ENCODE results near the gene TNS1.

The TNS1 gene

GRCh38 chr2:217858519-217859491, 144.0 kb downstream of the TNS1 start:
- DNase-seq, result no peak

- DNase-seq, result no peak
Observed at GRCh38 chr2:217857624-217858506, 144.9 kb downstream of the TNS1 start.

DNA sequence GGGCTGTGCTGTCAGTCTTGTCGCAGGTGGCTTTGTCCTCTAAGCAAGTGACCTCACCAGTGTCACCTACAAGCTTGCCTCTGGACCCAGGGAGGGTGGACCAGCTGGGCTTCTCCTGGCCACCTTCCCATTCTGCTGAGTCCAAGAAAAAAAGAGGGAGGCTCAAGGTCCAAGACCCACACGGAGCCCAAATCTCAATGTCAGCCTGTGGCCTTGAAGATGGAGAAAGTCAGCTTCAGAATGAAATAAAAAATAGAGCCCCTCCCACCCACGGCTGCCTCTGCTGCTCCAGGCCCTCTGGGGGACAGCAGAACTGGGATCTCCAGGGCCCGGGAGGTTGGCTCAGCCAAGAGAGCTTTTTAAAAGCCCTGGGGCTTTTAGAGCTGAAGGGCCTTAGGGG, 145.9 kb downstream of the TNS1 start:
- DNase-seq, result no peak

GRCh38 chr2:217856159-217856558, 146.6 kb downstream of the TNS1 start:
- no peak for DNase-seq

DNA sequence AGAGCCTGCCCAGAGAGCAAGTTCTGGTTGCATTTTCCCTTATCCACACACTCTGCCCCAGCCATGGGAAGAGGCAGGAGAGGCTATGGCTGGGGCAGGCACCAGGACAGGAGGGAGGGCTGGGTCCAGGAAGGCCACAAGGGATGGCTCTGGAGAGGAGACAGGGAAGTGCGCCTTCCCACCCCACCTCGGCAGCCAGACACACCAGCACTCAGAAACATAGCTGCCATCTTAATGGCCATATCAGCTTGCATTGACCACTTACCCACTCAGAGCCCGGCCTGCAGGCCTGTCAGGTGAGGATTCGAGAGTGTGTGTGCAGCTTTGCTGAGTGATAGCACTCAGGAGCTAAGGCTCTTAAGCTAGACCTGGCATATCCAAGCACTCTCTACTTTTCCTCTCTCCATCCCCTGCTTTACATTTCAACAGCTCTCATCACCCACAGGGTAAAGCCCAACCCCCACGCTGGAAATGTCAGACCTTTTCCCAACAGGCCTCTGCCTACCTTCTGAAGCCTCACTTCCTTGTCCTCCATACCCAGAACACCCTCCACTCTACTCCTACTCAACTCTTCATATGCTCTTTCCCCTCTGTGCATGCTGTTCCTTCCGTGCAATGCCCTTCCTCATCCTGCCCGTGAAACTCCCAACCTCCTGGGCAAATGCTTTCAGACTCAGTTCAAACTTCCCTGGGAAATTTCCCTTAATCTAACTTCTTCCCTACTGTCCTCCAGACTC, 147.9 kb downstream of the TNS1 start:
- DNase-seq, result no peak

GRCh38 chr2:217853961-217854360, 148.8 kb downstream of the TNS1 start:
- DNase-seq, result no peak

GRCh38 chr2:217853301-217853881, 149.4 kb downstream of the TNS1 start:
- no peak for DNase-seq

DNA sequence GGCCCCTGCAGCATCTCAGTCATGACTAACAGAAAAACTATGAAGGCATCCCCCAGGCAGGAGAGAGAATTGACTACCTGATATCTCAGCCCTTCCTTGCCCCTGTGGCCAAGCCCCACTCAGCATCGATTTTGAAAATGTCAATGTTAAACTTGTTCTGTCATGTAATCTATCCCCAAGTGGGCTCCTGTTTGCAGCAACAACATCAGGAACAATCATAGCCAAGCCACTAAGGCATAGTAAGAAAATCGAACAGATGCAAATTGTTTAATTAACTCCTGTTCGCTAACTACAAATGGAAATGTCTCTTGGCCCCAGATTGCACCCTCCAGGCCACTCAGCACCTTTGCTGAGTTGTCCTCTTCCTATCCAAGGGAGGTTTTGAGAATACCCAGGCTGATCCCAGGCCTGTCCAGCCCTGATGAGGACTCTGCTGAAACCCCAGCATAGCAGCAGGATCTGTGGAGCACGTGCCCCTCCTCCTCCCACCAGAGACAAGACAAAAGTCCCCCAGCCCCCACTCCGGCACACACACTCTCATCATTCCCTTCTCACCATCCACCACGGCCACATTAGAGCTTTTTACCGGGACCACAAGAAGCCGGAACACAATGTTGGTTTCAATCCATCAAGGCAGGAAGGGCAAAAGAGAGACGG, 150.1 kb downstream of the TNS1 start:
- no peak for DNase-seq

DNA sequence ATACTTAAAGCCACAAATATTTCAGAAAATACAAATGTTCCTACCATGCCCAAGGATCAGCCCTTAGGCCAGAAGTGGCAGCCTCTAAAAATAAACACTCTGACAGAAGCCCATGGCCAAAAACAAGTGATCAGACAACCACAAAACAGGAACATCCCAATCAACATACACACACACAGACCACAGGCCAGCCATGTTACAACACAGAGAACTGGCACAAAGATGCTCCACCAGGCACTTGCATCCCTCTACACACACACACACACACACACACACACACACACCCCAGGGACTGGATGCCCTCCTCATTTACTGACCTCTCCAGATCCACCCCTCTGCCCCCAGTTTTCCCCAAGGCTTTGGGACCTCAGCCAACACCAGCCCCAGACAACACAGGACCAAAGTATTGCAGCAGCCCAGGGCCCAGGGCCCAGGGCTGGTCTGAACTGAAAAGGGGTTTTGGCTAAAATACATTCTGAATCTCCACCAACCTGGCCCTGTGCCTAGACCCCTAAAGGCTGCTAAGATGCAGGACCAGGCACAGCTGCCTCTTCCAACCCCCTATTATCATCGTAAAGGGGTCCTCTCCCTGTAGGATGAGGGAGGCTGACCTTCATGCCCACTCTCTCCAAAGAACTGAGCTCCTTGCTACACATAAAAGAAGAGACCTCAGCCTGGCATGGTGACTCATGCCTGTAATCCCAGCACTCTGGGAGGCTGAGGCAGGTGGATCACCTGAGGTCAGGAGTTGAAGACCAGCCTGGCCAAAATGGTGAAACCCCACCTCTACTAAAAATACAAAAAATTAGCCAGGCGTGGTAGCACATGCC, 151.4 kb downstream of the TNS1 start:
- no peak for DNase-seq

- DNase-seq, result no peak
Observed at GRCh38 chr2:217849154-217849975, 153.4 kb downstream of the TNS1 start.

DNA sequence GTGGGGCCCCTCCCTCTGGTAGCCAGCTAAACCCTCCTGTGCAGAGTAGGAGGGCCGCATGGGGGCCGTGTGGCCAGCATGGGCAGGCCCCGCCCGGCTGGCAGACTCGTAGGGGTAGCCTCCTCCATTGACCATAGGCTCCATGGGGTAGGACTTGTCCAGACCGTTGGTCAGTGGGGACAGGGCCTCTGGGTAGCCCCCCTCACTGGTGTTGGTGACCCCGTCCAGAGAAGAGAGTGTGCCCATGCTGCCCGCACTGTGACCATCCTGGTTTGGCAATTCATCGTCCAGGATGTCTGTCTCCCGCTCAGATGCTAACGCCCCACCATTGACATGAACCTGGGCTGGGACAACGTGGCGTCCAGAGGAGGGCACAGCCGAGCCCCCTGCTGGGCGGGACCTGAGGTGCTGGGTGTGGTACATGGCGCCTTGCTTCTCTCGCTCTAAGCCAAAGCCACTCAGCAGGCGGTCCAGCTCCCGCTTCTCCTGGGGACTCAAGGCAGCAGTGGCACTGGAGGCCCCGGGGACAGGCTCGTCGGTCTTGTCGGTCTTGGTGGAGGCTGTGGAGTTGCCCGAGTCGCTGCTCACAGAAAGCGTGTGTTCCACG, 154.3 kb downstream of the TNS1 start:
- no peak for DNase-seq

GRCh38 chr2:217847552-217848350, 155.0 kb downstream of the TNS1 start:
- no peak for DNase-seq

DNA sequence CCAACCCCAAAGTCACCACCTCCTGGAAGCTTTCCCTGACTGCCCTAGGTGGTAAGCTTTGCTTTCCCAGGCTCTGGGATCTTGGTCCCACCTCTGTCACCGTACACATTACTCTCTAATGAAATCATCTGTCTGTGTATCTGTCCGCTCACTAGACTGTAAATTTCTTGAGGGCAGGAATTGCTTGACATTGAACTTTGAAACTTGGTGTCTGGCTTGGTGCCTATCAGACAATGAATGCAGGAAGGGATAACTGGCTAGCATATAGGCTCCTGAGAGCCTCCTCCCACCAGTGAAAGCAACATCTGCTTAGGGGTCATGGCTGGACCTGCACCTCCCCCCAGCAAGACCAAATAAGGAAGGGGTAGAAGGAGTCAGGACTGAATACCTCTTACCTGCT, 155.7 kb downstream of the TNS1 start:
- no peak for DNase-seq

DNA sequence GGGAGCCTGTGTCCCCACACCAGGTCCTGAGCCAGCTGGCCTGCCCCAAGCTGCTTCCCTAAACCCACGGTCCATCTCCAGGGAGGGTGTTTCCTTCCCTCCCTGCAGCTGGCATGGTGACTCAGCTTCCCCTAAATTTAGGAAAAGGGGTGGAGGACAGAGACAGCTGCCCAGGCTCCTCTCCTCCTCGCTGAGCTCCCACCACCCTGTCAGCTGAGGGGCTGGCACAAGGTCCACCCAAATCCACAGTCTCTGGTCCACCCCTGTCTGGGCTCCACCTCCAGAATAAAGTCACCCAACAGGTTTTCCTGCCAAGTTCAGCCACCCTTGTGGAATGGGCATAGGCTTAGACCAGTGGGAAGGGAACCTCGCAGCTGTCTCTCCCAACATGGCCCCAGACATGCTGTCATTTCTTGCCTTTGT, 156.5 kb downstream of the TNS1 start:
- no peak for DNase-seq

DNA sequence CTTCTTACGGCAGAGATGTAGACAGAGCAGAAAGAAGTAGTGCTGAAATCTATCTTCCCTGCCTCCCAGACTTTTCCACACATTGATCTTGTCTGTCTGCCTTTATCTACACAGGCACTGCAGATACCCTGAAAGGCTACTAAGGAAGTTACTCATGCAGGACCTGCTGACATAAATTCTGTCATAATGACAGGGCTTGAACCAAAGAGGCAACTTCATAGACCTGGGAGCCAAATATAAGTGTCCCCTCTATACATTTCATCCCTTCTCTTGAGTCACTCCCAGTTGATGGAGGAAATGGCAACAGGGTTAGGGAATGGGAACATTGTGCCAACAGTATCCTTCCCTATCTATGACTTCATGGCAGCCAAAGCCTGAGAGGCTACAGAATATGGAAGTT, 157.5 kb downstream of the TNS1 start:
- DNase-seq, result no peak

DNA sequence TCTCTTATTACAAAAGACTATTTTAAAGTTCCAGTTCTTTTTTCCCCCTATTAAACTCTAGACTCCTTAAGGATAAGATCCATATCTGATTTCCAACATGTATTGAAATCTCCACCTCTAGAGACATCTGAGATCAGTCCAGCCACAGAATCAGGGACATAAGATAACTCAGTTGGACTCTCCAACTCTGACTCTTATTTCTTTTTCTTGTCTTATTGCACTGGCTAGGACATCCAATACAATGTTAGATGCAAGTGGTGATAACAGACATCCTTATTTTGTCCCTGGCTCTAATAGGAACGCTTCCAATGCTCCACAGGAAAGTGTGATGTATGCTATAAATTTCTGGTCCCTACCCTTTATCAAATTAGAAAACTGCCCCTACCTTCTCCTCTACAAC, 158.1 kb downstream of the TNS1 start:
- no peak for DNase-seq

GRCh38 chr2:217843324-217843723, 159.5 kb downstream of the TNS1 start:
- no peak for DNase-seq

- no peak for DNase-seq
Observed at GRCh38 chr2:217842017-217842416, 160.8 kb downstream of the TNS1 start.

DNA sequence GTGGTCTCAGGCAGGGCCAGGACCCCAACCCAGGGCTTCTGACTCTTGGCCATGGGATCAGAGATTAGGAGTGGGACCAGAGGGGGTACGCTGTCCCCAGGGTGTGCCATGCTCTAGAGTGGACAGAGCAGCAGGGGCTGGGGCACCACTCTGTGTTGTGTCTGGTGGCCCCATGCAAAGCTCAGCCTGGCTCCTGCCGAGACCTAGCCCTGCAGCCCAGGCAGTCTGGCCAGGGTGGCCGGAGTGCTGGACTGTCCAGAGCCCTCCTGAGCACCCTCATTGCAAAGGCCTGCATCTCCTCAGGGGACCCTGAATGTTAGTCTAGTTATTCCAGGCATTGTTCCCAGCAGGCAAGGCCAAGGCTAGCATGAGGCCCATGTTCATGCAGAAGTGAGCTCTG, 162.3 kb downstream of the TNS1 start:
- DNase-seq, result no peak

Data from NCI-H1930 (cell line).